Activated naive CD4-positive, alpha-beta T cell treated with anti-CD3 and anti-CD28 coated beads, Interleukin-2, amount 10 ng/mL, durations not matched to agents 7 days and 5 days (primary cell): ENCODE data around the gene DGKZ.
"Not testable (repeated sequence)": the region's sequence is repeated elsewhere in the genome, so short reads cannot be mapped to it uniquely, and the experiment has no call there.

Experiments
- CTCF ChIA-PET: fragments of 350-600 bp; sonication (Branson Sonifier 250); formaldehyde crosslinking; loops from one replicate; lab custom pipeline; 2021; ENCODE audit warnings: antibody characterized with exemption; lab: Charles Lee
- DNase-seq: peaks from one replicate; pipeline ENCODE4 v3.0.0-alpha.2; 2020
- H3K27ac Mint-ChIP-seq: one replicate; pipeline ENCODE4 v1.8.0; 2021; ENCODE audit warnings: mild to moderate bottlenecking, moderate library complexity, mixed read lengths
- H3K27me3 Mint-ChIP-seq: one replicate; pipeline ENCODE4 v1.8.0; 2021; ENCODE audit warnings: mild to moderate bottlenecking, mixed read lengths
- H3K36me3 Mint-ChIP-seq: one replicate; pipeline ENCODE4 v1.8.0; 2021; ENCODE audit warnings: mixed read lengths
- H3K4me1 Mint-ChIP-seq: one replicate; pipeline ENCODE4 v1.8.0; 2021; ENCODE audit warnings: mixed read lengths
- H3K4me3 Mint-ChIP-seq: one replicate; pipeline ENCODE4 v1.8.0; 2021; ENCODE audit warnings: mild to moderate bottlenecking, moderate library complexity, mixed read lengths
- H3K9me3 Mint-ChIP-seq: one replicate; pipeline ENCODE4 v1.8.0; 2021; ENCODE audit warnings: mixed read lengths

The DGKZ gene

GRCh38 chr11:46378811-46379481, 31.7 kb downstream of the DGKZ start:
- CTCF ChIA-PET = interaction anchor here (0.8 to 3.3 kb wide), 7 partner anchors 10 to 70 kb away, joined by 3 to 16 read pairs (median 4); no protein-coding TSS in a partner anchor
- peaks cover 33% of the 10 kb centered on the region for H3K27me3 Mint-ChIP-seq
- H3K27ac Mint-ChIP-seq = no peak overlapping the region
- peaks cover 26% of the 10 kb centered on the region for H3K36me3 Mint-ChIP-seq
- H3K9me3 Mint-ChIP-seq = peaks cover 4% of the 10 kb centered on the region
- no peak for DNase-seq
- H3K4me1 Mint-ChIP-seq = peaks cover 18% of the 10 kb centered on the region
- peak overlapping the region; percentile 38 for H3K4me3 Mint-ChIP-seq

- not testable (repeated sequence) for H3K27ac Mint-ChIP-seq, H3K9me3 Mint-ChIP-seq, DNase-seq
- peak overlapping the region; percentile 40 for H3K4me3 Mint-ChIP-seq
- peaks cover 26% of the 10 kb centered on the region for H3K36me3 Mint-ChIP-seq
- H3K4me1 Mint-ChIP-seq = peaks cover 18% of the 10 kb centered on the region
- CTCF ChIA-PET = interaction anchor here (1.2 kb wide), 1 partner anchor 9 kb away, joined by 3 read pairs; no protein-coding TSS in a partner anchor
- peaks cover 40% of the 10 kb centered on the region for H3K27me3 Mint-ChIP-seq
These were observed 32.4 kb downstream of the DGKZ start for GRCh38 chr11:46379482-46380293.

- CTCF ChIA-PET = interaction anchor here (1.2 kb wide), 1 partner anchor 8 kb away, joined by 3 read pairs; no protein-coding TSS in a partner anchor
- Mint-ChIP-seq H3K27ac (peak overlapping the region; percentile 75), H3K4me1 (peaks cover 18% of the 10 kb centered on the region), H3K36me3 (peaks cover 26% of the 10 kb centered on the region), H3K27me3 (peaks cover 48% of the 10 kb centered on the region), H3K9me3 (peaks cover 4% of the 10 kb centered on the region), H3K4me3 (peak overlapping the region; percentile 62)
- DNase-seq = peak; percentile 86
These were observed 33.2 kb downstream of the DGKZ start for GRCh38 chr11:46380340-46381047.

- CTCF ChIA-PET = no interaction called here
- Mint-ChIP-seq H3K4me1 (peaks cover 20% of the 10 kb centered on the region), H3K36me3 (peaks cover 24% of the 10 kb centered on the region), H3K4me3 (peak within 1 kb of the TSS; percentile 72), H3K9me3 (peaks cover 4% of the 10 kb centered on the region), H3K27me3 (peaks cover 56% of the 10 kb centered on the region), H3K27ac (peak within 1 kb of the TSS; percentile 37)
- DNase-seq = no peak
These were observed 34.0 kb downstream of the DGKZ start, which contains the start of gene MDK for GRCh38 chr11:46381048-46381818. Gene MDK (plus strand): TSS chr11:46381669. CDS start chr11:46382058, 389 bp downstream.

- H3K4me3 Mint-ChIP-seq = peak overlapping the region; percentile 72
- H3K36me3 Mint-ChIP-seq = peaks cover 18% of the 10 kb centered on the region
- no peak overlapping the region for H3K27ac Mint-ChIP-seq
- DNase-seq = peak; percentile 47
- peaks cover 64% of the 10 kb centered on the region for H3K27me3 Mint-ChIP-seq
- CTCF ChIA-PET = no interaction called here
- peaks cover 4% of the 10 kb centered on the region for H3K9me3 Mint-ChIP-seq
- H3K4me1 Mint-ChIP-seq = peaks cover 26% of the 10 kb centered on the region
These were observed 34.8 kb downstream of the DGKZ start for GRCh38 chr11:46381819-46382645.

GRCh38 chr11:46382646-46383403, 35.6 kb downstream of the DGKZ start:
- H3K27me3 Mint-ChIP-seq = peaks cover 72% of the 10 kb centered on the region
- peaks cover 30% of the 10 kb centered on the region for H3K4me1 Mint-ChIP-seq
- H3K4me3 Mint-ChIP-seq = no peak overlapping the region
- CTCF ChIA-PET = interaction anchor here (0.8 to 1.4 kb wide), 4 partner anchors 10 to 144 kb away, joined by 3 to 4 read pairs (median 4); no protein-coding TSS in a partner anchor
- H3K27ac Mint-ChIP-seq = no peak overlapping the region
- DNase-seq = no peak
- H3K9me3 Mint-ChIP-seq = no peaks in the 10 kb centered on the region
- H3K36me3 Mint-ChIP-seq = peaks cover 10% of the 10 kb centered on the region

- Mint-ChIP-seq H3K27ac (peak overlapping the region; percentile 45), H3K4me1 (peaks cover 36% of the 10 kb centered on the region), H3K27me3 (peaks cover 77% of the 10 kb centered on the region), H3K9me3 (no peaks in the 10 kb centered on the region), H3K36me3 (peaks cover 6% of the 10 kb centered on the region), H3K4me3 (no peak overlapping the region)
- no peak for DNase-seq
- CTCF ChIA-PET = interaction anchor here (0.8 to 1.4 kb wide), 4 partner anchors 9 to 144 kb away, joined by 3 to 4 read pairs (median 4); no protein-coding TSS in a partner anchor
These were observed 36.1 kb downstream of the DGKZ start for GRCh38 chr11:46383404-46383758.

GRCh38 chr11:46383974-46384701, 36.9 kb downstream of the DGKZ start:
- H3K27me3 Mint-ChIP-seq = peaks cover 85% of the 10 kb centered on the region
- H3K4me1 Mint-ChIP-seq = peaks cover 34% of the 10 kb centered on the region
- CTCF ChIA-PET = interaction anchor here (1.0 to 1.4 kb wide), 2 partner anchors 8 to 21 kb away, joined by 4 read pairs; no protein-coding TSS in a partner anchor

GRCh38 chr11:46385169-46386004, 38.1 kb downstream of the DGKZ start:
- Mint-ChIP-seq H3K36me3 (peaks cover 4% of the 10 kb centered on the region), H3K27me3 (peaks cover 97% of the 10 kb centered on the region), H3K9me3 (no peaks in the 10 kb centered on the region), H3K27ac (no peak overlapping the region), H3K4me3 (no peak overlapping the region), H3K4me1 (peaks cover 41% of the 10 kb centered on the region)
- no peak for DNase-seq
- CTCF ChIA-PET = no interaction called here

More at GRCh38 chr11:46383974-46384701, 36.9 kb downstream of the DGKZ start:
- H3K9me3 Mint-ChIP-seq = no peaks in the 10 kb centered on the region
- H3K27ac Mint-ChIP-seq = peak overlapping the region; percentile 42
- DNase-seq = no peak
- H3K4me3 Mint-ChIP-seq = no peak overlapping the region
- peaks cover 6% of the 10 kb centered on the region for H3K36me3 Mint-ChIP-seq

GRCh38 chr11:46386005-46386578, 38.8 kb downstream of the DGKZ start:
- Mint-ChIP-seq H3K27me3 (peaks cover 99% of the 10 kb centered on the region), H3K36me3 (peaks cover 4% of the 10 kb centered on the region), H3K27ac (no peak overlapping the region), H3K9me3 (no peaks in the 10 kb centered on the region), H3K4me1 (peaks cover 43% of the 10 kb centered on the region), H3K4me3 (no peak overlapping the region)
- no peak for DNase-seq
- CTCF ChIA-PET = no interaction called here

- Mint-ChIP-seq H3K27ac (no peak overlapping the region), H3K27me3 (peaks cover 98% of the 10 kb centered on the region), H3K4me3 (no peak overlapping the region), H3K36me3 (peaks cover 4% of the 10 kb centered on the region), H3K4me1 (peaks cover 43% of the 10 kb centered on the region), H3K9me3 (no peaks in the 10 kb centered on the region)
- CTCF ChIA-PET = interaction anchor here (0.9 to 3.4 kb wide), 3 partner anchors 9 to 231 kb away, joined by 3 to 12 read pairs (median 4); partner anchors contain the start of genes ATG13 and HARBI1
- no peak for DNase-seq
These were observed 39.4 kb downstream of the DGKZ start for GRCh38 chr11:46386674-46387073.
